PC-3 (cell line): ENCODE results near the gene MFAP2. TPM values are rescaled to one million over a fixed set of nuclear protein-coding genes. Genes with fewer than 3 reads are reported as not detected.

Experiments
- ATAC-seq: fragments of 200-7000 bp; cut with Tn5 transposase; 2 replicates; pipeline ENCODE4 v1.9.1; 2020; ENCODE audit warnings: mild to moderate bottlenecking, moderate library complexity
- Bru-seq: library from RNA; stranded (reverse); fragments of 400-500 nt; gene quantifications from one replicate; lab custom pipeline; 2021; lab: Mats Ljungman, UMichigan
- BruChase-seq, 2 experiments: library from RNA; stranded (reverse); fragments of 400-500 nt; gene quantifications; one replicate each; lab custom pipeline; 2021; lab: Mats Ljungman, UMichigan
- BruUV-seq: library from RNA; stranded (reverse); fragments of 400-500 nt; replicated peaks from 2 replicates; lab custom pipeline; 2021; lab: Mats Ljungman, UMichigan
- CTCF ChIA-PET: fragments of 300-600 bp; sonication (Branson Sonifier 250); formaldehyde crosslinking; loops from one replicate; lab custom pipeline; 2022; ENCODE audit warnings: antibody characterized with exemption; lab: Charles Lee
- POLR2A ChIA-PET: fragments of 300-600 bp; sonication (Branson Sonifier 250); formaldehyde crosslinking; loops from one replicate; lab custom pipeline; 2022; ENCODE audit warnings: antibody characterized with exemption; ENCODE audit not compliant: unreplicated experiment; lab: Charles Lee
- DNase-seq: peaks from one replicate; pipeline ENCODE4 v3.0.0-alpha.2; 2015
- H2AFZ ChIP-seq: fragments of 300-600 bp; sonication (generic); 2 replicates; pipeline ENCODE4 v1.6.0; 2016; ENCODE audit warnings: antibody characterized with exemption, low read length
- H3F3A ChIP-seq: fragments of 300-600 bp; sonication (generic); one replicate; pipeline ENCODE4 v1.6.0; 2017; ENCODE audit warnings: antibody characterized with exemption, low read length, control low read depth, mild to moderate bottlenecking; ENCODE audit not compliant: unreplicated experiment
- H3K27ac ChIP-seq: fragments of 300-600 bp; sonication (generic); 2 replicates; pipeline ENCODE4 v1.5.1; 2016; ENCODE audit warnings: mild to moderate bottlenecking, low read length
- H3K27me3 ChIP-seq: fragments of 300-600 bp; sonication (generic); 2 replicates; pipeline ENCODE4 v1.6.1; 2016; ENCODE audit warnings: low read length, mixed read lengths
- H3K36me3 ChIP-seq: fragments of 300-600 bp; sonication (generic); 2 replicates; pipeline ENCODE4 v1.6.1; 2016; ENCODE audit warnings: low read depth, mixed run types, low read length, mixed read lengths
- H3K4me1 ChIP-seq: fragments of 300-600 bp; sonication (generic); 2 replicates; pipeline ENCODE4 v1.5.1; 2016; ENCODE audit warnings: low read length; ENCODE audit not compliant: insufficient read depth
- H3K4me2 ChIP-seq: fragments of 300-600 bp; sonication (generic); 2 replicates; pipeline ENCODE4 v1.6.0; 2016; ENCODE audit warnings: low read length
- H3K4me3 ChIP-seq: fragments of 300-600 bp; sonication (generic); 2 replicates; pipeline ENCODE4 v1.5.1; 2016; ENCODE audit warnings: mild to moderate bottlenecking, low read length, mixed read lengths
- H3K79me2 ChIP-seq: fragments of 300-600 bp; sonication (generic); 2 replicates; pipeline ENCODE4 v1.6.1; 2017; ENCODE audit warnings: low read length, mixed read lengths
- H3K9ac ChIP-seq: fragments of 300-600 bp; sonication (generic); 2 replicates; pipeline ENCODE4 v1.6.0; 2016; ENCODE audit warnings: mild to moderate bottlenecking, low read length
- H3K9me2 ChIP-seq: fragments of 300-600 bp; sonication (generic); replicated peaks from 2 replicates; pipeline ENCODE4 v1.6.1; 2016; ENCODE audit warnings: mixed run types, low read length, mixed read lengths
- H3K9me3 ChIP-seq: fragments of 300-600 bp; sonication (generic); 2 replicates; pipeline ENCODE4 v1.6.1; 2016; ENCODE audit warnings: low read length, mixed read lengths
- H4K20me1 ChIP-seq: fragments of 300-600 bp; sonication (generic); 2 replicates; pipeline ENCODE4 v1.6.1; 2016; ENCODE audit warnings: low read length, mixed read lengths
- CTCF ChIP-seq: fragments of 300-600 bp; sonication (generic); conservative IDR thresholded peaks from 2 replicates; pipeline ENCODE4 v1.5.1; 2017; ENCODE audit warnings: antibody characterized with exemption, low read depth, mild to moderate bottlenecking, low read length
- EZH2 ChIP-seq: fragments of 300-600 bp; sonication (generic); IDR thresholded peaks from one replicate; pipeline ENCODE4 v1.6.1; 2017; ENCODE audit warnings: antibody characterized with exemption, mild to moderate bottlenecking, low read length; ENCODE audit not compliant: unreplicated experiment
- EZH2phosphoT487 ChIP-seq: fragments of 300-600 bp; sonication (generic); IDR thresholded peaks from 2 replicates; pipeline ENCODE4 v1.6.1; 2018; ENCODE audit warnings: mild to moderate bottlenecking, antibody characterized with exemption, low read length, borderline replicate concordance
- intact Hi-C: fragments of 100-400 bp; cut with micrococcal nuclease; formaldehyde crosslinking; loops from 2 replicates; pipeline ENCODE4 v1.9.0; 2023
- long read RNA-seq: library from polyadenylated mRNA; unstranded; transcript quantifications from one replicate; pipeline ENCODE4 v2.0.0, GENCODE V29; 2021; ENCODE audit not compliant: unreplicated experiment
- total RNA-seq: library from RNA; depleted of rRNA; stranded (reverse); fragments of >200 nt; gene quantifications from 2 replicates; pipeline ENCODE4 v1.2.3, GENCODE V29; 2014; rRNA removed

The MFAP2 gene
- total RNA-seq = 1.8 and 3.1 TPM in 2 replicates
- Bru-seq, nascent RNA = percentile 35 among the genes with signal in this experiment
- percentile 31 among the genes with signal in this experiment for BruChase-seq, experiment 1, labeled RNA remaining after a 6-hour chase
- BruChase-seq, experiment 2, labeled RNA remaining after a 2-hour chase = percentile 28 among the genes with signal in this experiment
- long read RNA-seq, partial matches to known transcripts = 0 of 1 reads
- long read RNA-seq, other reads (novel, unspliced or antisense) = 0 of 1 reads

- Histone ChIP-seq H4K20me1 (no peaks in the 10 kb centered on the region), H3K4me2 (peak within 1 kb of the TSS; percentile 61), H3K36me3 (no peaks in the 10 kb centered on the region), H3K9ac (peak within 1 kb of the TSS; percentile 70), H3K79me2 (no peaks in the 10 kb centered on the region), H3K9me3 (no peaks in the 10 kb centered on the region), H3K4me3 (no peak within 1 kb of the TSS), H3F3A (no peaks in the 10 kb centered on the region), H3K27ac (peak within 1 kb of the TSS; percentile 93), H3K27me3 (no peaks in the 10 kb centered on the region), H3K9me2 (no peaks in the 10 kb centered on the region), H2AFZ (peak within 1 kb of the TSS; percentile 13; the same call in 1 of the 2 replicates), H3K4me1 (peaks cover 45% of the 10 kb centered on the region)
- ChIA-PET POLR2A (no interaction called here), CTCF (no interaction called here)
- peak; percentile 3; the same call in 1 of the 2 replicates for ATAC-seq
- intact Hi-C loops = no loop called here
- no TSS peak for BruUV-seq
- no peak for TF ChIP-seq CTCF
- no peak for TF ChIP-seq EZH2
- TF ChIP-seq EZH2phosphoT487 = no peak
- DNase-seq = no peak
Measured at GRCh38 chr1:16980473-16981268, at the start of gene MFAP2. Gene MFAP2 (minus strand): TSS chr1:16980620. CDS start chr1:16978273, 2,347 bp downstream.

GRCh38 chr1:17030206-17030605 is 49.8 kb upstream of the MFAP2 start:
- no peaks in the 10 kb centered on the region for H3K9me2 ChIP-seq
- H3K4me3 ChIP-seq = no peak overlapping the region
- peaks cover 7% of the 10 kb centered on the region; the same call in 1 of the 2 replicates for H3K79me2 ChIP-seq
- BruUV-seq = no TSS peak
- ChIA-PET CTCF (no interaction called here), POLR2A (no interaction called here)
- H3K27ac ChIP-seq = no peak overlapping the region
- H3K9me3 ChIP-seq = no peaks in the 10 kb centered on the region
- no peak for ATAC-seq
- no peaks in the 10 kb centered on the region for H3K27me3 ChIP-seq
- no peak overlapping the region for H3K9ac ChIP-seq
- no peaks in the 10 kb centered on the region for H3K4me1 ChIP-seq
- no peak overlapping the region for H2AFZ ChIP-seq
- H3F3A ChIP-seq = no peaks in the 10 kb centered on the region
- TF ChIP-seq EZH2phosphoT487 (no peak), EZH2 (no peak), CTCF (no peak)
- DNase-seq = no peak
- H4K20me1 ChIP-seq = no peaks in the 10 kb centered on the region
- no peak overlapping the region for H3K4me2 ChIP-seq
- H3K36me3 ChIP-seq = peaks cover 45% of the 10 kb centered on the region
- intact Hi-C loops = no loop called here
